SH-SY5Y (cell line): ENCODE results near the gene PLOD3.

Source experiments
- GATA2 ChIP-seq: IDR thresholded peaks from 2 replicates; pipeline ENCODE4 v1.6.1; 2011; ENCODE audit warnings: mild to moderate bottlenecking, low read depth, low read length
- GATA3 ChIP-seq: IDR thresholded peaks from 2 replicates; pipeline ENCODE4 v1.6.1; 2011; ENCODE audit warnings: low read depth, mild to moderate bottlenecking, low read length, moderate library complexity

Gene PLOD3

GRCh38 chr7:101241443-101242349 lies 24.3 kb upstream of the PLOD3 start:
- no peak for TF ChIP-seq GATA3
- no peak for TF ChIP-seq GATA2

GRCh38 chr7:101241015-101241363 lies 23.6 kb upstream of the PLOD3 start:
- TF ChIP-seq GATA3 (no peak), GATA2 (no peak)

GRCh38 chr7:101240226-101241014 lies 23.0 kb upstream of the PLOD3 start:
- TF ChIP-seq GATA3 (no peak), GATA2 (no peak)

GRCh38 chr7:101239951-101240220 lies 22.5 kb upstream of the PLOD3 start:
- TF ChIP-seq GATA3 (no peak), GATA2 (no peak)

GRCh38 chr7:101239191-101239950 lies 22.0 kb upstream of the PLOD3 start:
- TF ChIP-seq GATA2 = no peak
- no peak for TF ChIP-seq GATA3

GRCh38 chr7:101238226-101239182 lies 21.1 kb upstream of the PLOD3 start:
- TF ChIP-seq GATA2 (no peak), GATA3 (no peak)

- no peak for TF ChIP-seq GATA3
- TF ChIP-seq GATA2 = no peak
Observed at GRCh38 chr7:101237206-101238067, 20.1 kb upstream of the PLOD3 start, which contains the start of gene CLDN15. Gene CLDN15, minus strand, starts transcription at chr7:101237802. Its CDS starts 221 bp downstream, at chr7:101237581.

- TF ChIP-seq GATA2 = no peak
- TF ChIP-seq GATA3 = no peak
Observed at GRCh38 chr7:101236292-101236835, 19.0 kb upstream of the PLOD3 start.

GRCh38 chr7:101235522-101235921 lies 18.1 kb upstream of the PLOD3 start:
- TF ChIP-seq GATA2 (no peak), GATA3 (no peak)

- TF ChIP-seq GATA3 = no peak
- TF ChIP-seq GATA2 = no peak
Observed at GRCh38 chr7:101235050-101235449, 17.7 kb upstream of the PLOD3 start.

GRCh38 chr7:101234636-101235035 lies 17.3 kb upstream of the PLOD3 start:
- TF ChIP-seq GATA3 = no peak
- no peak for TF ChIP-seq GATA2

GRCh38 chr7:101233907-101234547 lies 16.6 kb upstream of the PLOD3 start:
- TF ChIP-seq GATA3 = no peak
- TF ChIP-seq GATA2 = no peak
